HG02759 (cell line): ENCODE data around the gene UXS1.
"Not testable (repeated sequence)": the region's sequence is repeated elsewhere in the genome, so short reads cannot be mapped to it uniquely, and the experiment has no call there.

Experiments
- ATAC-seq: cut with Tn5 transposase; IDR thresholded peaks from one replicate; pipeline ENCODE4 v1.9.1; 2021; ENCODE audit warnings: mild to moderate bottlenecking, moderate library complexity; ENCODE audit not compliant: unreplicated experiment

UXS1 gene

DNA sequence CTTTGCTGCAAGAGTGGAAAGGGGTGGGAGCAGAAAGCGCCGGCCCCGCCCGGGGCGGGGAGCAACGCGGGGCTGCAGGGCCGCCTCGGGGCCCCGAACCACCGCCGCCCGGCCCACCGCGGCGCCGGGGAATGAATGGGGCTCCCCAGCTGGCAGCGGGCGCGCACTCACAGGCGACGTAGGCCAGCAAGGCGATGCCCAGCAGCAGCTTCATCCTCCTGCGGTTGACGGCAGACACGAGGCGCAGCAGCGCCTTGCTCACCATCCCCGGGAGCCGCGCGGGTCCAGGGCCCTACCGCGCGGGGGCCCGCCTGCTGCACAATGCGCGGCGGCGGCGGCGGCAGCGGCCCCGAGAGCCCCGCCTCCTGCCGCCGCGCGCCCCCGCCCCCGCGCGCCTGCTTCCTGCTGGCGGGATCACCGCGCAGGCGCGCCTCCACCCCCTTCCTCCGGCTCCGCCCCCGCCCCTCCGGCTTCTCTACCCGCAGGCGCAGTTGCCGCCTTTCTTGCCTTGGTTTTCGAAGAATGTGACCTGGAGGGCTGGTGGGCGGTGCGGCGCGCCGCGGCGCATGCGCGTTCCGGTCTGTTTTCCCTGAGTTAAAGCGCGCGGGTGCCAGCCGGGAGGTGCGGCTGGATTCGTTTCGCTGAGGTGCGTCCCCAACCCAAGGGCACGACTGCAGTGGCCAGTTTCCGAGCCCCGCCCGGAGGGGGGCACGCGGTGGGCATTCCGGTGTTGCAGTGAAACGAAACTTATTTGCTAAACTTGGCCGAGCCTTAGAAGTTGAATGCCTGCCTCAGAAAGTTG lies at the start of gene UXS1:
Gene UXS1 (minus strand): TSS at position 325 of the 802 bp plus-strand sequence. CDS start 60 bp downstream, at position 265.
- peak; percentile 74 for ATAC-seq

- not testable (repeated sequence) for ATAC-seq
These were observed 45.4 kb upstream of the UXS1 start for GRCh38 chr2:106239491-106239890.

- ATAC-seq = not testable (repeated sequence)
These were observed 41.3 kb upstream of the UXS1 start for GRCh38 chr2:106235392-106235791.

GRCh38 chr2:106233350-106233706 lies 39.2 kb upstream of the UXS1 start:
- no peak for ATAC-seq

DNA sequence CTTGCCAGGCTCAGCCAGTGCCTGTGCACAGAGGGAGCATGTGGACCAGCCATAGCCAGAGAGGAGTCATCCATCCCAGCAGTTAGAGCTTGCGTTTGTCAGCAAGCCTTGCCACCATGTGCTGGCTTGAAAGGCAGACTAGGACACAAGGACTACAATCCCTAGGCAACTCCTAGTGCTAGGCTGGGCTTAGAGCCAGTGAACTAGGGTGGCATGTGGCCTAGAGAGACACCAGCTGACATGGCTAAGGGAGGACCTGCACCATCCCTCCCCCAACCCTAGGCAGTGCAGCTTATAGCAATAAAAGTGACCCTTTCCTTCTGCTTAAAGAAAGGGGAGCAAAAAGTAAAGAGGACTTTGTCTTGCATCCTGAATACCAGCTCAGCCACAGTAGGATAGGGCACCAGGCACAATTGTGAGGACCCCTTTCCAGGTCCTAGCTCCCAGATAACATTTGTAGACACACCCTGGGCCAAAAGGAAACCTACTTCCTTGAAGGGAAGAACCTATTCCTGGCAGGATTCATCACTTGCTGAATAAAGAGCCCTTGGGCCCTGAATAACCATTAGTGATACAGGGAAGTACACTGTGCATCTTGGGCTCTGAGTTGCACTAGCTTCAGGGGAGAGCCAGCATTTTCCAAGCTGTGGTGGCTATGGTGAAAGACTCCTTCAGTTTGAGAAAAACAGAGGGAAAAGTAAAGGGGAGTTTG lies 38.7 kb upstream of the UXS1 start:
- no peak for ATAC-seq

- ATAC-seq = no peak
These were observed 29.2 kb upstream of the UXS1 start for GRCh38 chr2:106223347-106223746.

GRCh38 chr2:106222057-106222456 lies 28.0 kb upstream of the UXS1 start:
- not testable (repeated sequence) for ATAC-seq

DNA sequence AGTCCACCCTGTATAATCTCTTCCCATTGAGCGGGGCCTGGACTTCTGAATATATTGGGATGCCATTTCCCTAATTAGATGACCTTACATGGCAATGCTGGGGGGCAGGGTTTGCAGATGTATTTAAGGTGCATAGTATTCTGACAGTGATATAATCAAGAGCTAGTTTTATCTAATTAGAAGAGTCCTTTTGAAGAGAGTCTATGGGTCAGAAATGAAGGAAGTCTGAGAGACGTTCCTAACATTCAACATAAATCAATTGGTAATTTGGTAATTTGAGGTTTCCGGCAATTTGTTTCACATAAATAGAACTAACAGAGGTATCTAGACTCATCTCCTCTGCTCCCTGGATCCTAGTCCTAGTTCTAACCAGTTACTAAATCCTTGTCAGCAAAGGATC lies 25.7 kb upstream of the UXS1 start:
- no peak for ATAC-seq

GRCh38 chr2:106219157-106219556 lies 25.1 kb upstream of the UXS1 start:
- ATAC-seq = not testable (repeated sequence)

DNA sequence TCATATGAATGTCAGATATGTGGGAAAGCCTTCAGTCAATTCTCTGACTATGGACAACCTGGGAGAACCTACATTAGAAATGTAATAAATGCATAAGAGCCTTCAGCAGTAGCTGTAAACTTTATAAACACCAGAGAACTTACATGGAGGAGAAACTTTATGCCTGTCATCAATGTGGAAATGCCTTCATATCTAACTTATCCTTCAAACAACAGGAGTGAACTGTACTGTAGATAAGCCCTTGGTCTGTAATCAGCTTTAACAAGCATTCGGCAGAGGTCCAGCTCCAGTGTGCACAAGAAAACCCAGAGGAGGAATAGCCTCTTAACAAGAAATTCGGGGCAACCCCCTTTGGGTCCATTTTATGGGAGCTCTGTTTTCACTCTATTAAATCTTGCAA lies 14.8 kb upstream of the UXS1 start:
- no peak for ATAC-seq

GRCh38 chr2:106208399-106208798 lies 14.3 kb upstream of the UXS1 start:
- no peak for ATAC-seq

GRCh38 chr2:106207246-106207645 lies 13.1 kb upstream of the UXS1 start:
- no peak for ATAC-seq

- no peak for ATAC-seq
These were observed 11.4 kb upstream of the UXS1 start for GRCh38 chr2:106205488-106205887.

GRCh38 chr2:106204551-106204950 lies 10.4 kb upstream of the UXS1 start:
- not testable (repeated sequence) for ATAC-seq

- ATAC-seq = no peak
These were observed 7.6 kb upstream of the UXS1 start for GRCh38 chr2:106201661-106202060.

DNA sequence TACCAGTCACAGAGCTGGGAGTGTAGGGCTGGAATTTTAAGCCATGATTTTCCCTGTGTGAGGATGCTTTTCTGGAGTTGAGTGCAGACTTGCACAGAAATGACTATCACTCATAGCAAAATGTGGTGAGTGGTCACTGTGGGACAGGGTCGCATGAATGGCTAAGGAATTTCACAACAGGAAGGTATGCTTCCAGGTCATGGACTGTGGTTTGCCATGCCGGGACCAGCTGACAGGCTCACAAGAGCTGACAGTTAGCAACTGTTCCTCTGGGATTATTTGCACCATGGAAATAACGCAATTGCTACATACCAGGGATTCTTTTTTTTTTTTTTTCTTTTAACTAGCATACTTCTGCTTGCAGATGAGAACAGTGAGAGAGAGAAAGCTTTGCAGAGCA lies 3.8 kb upstream of the UXS1 start:
- no peak for ATAC-seq

GRCh38 chr2:106195981-106196380 lies 1.9 kb upstream of the UXS1 start:
- no peak for ATAC-seq

GRCh38 chr2:106195456-106195855 lies 1.4 kb upstream of the UXS1 start:
- no peak for ATAC-seq

DNA sequence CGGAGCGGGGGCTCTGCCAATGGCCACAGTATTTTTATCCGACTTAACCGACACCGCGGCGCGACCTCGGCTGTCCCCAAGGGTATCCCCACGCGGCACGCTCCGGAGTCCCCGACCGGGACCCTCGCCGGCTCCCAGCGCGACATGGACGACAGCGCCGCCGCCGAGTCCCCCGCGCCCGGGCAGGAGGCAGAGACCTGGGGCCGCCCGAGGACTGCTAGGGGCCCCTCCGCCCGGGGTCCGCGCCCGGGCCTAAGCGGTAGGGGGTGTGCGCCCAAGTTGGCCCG lies 468 bp downstream of the UXS1 start:
- no peak for ATAC-seq

GRCh38 chr2:106192752-106193689 lies 1.1 kb downstream of the UXS1 start:
- peak; percentile 49 for ATAC-seq

DNA sequence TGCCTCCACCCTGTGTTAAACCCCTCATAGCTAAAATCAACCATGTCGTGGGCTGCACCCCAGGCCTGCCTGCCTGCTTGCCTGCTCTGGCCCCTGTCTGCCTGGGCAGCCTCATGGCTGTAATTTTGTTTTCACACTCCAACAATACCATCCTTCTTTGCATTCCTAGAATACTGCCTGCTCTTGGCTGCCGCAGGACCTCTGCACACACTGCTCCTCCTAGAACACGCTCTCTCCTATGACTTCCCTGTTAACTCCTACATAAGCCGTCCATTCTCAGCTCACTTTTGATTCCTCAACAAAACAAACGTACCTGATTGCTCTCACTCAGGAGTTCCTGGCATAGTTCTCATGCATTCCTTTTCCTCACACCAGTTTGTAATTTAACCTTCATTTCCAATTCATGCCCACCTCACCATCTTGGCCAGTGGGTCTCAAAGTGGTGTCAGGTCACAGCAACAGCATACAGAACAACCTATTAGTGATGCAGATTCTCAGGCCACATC lies 2.5 kb downstream of the UXS1 start:
- no peak for ATAC-seq
